ENCODE results near the gene HMOX2.

DNA sequence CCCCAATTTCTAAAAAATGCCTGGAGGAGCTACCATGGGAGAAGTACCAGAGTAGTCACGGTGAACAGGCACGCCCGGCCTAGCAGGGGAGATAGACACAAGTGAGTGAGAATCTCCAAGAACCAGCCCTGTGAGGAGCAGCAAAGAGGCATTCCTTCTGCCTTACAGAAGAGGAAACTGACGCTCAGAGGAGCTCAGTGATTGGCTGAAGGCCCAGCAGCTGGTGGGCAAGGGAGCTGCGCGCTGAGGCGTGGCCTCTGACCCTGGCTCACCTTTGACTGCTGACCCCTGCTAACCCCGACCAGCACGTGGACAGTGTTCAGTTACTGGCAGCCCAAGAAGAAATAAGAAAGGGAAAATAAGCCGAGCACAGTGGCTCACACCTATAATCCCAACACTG is 81.8 kb downstream of the HMOX2 start:
- TF ChIP-seq, protein P1, sequence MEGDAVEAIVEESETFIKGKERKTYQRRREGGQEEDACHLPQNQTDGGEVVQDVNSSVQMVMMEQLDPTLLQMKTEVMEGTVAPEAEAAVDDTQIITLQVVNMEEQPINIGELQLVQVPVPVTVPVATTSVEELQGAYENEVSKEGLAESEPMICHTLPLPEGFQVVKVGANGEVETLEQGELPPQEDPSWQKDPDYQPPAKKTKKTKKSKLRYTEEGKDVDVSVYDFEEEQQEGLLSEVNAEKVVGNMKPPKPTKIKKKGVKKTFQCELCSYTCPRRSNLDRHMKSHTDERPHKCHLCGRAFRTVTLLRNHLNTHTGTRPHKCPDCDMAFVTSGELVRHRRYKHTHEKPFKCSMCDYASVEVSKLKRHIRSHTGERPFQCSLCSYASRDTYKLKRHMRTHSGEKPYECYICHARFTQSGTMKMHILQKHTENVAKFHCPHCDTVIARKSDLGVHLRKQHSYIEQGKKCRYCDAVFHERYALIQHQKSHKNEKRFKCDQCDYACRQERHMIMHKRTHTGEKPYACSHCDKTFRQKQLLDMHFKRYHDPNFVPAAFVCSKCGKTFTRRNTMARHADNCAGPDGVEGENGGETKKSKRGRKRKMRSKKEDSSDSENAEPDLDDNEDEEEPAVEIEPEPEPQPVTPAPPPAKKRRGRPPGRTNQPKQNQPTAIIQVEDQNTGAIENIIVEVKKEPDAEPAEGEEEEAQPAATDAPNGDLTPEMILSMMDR (IDR thresholded peaks at IDR 0.05; ENCODE audit: borderline replicate concordance, extremely low read depth, low read length, poor library complexity, severe bottlenecking): no peak
- no peak for TF ChIP-seq EZH2 (IDR thresholded peaks at IDR 0.05; ENCODE audit: borderline replicate concordance, low read depth, low read length, severe bottlenecking)

Measured in DND-41 (cell line).